ENCODE data around the gene TSPAN9.
"Not testable (repeated sequence)": the region's sequence is repeated elsewhere in the genome, so short reads cannot be mapped to it uniquely, and the experiment has no call there.

The TSPAN9 gene

GRCh38 chr12:3054374-3054773 lies 22.8 kb upstream of the TSPAN9 start:
- H3K9me3 ChIP-seq (ENCODE audit: control insufficient read depth in 5 of 5, low read length in 5 of 5): no peaks in the 10 kb centered on the region
- H3K27ac ChIP-seq (ENCODE audit: low read depth, low read length): no peak overlapping the region
- H3K36me3 ChIP-seq (ENCODE audit: control insufficient read depth in 5 of 5, insufficient read depth in 5 of 5, low read length in 5 of 5): no peaks in the 10 kb centered on the region
- peaks cover 3 to 12% (median 7%) of the 10 kb centered on the region in 5 donors for H3K4me1 ChIP-seq (ENCODE audit: control insufficient read depth in 5 of 5, insufficient read depth in 5 of 5, low read length in 5 of 5)
- no peak overlapping the region for H3K4me3 ChIP-seq (ENCODE audit: low read depth in 1 of 5, low read length in 5 of 5)
- H3K27me3 ChIP-seq (ENCODE audit: control insufficient read depth in 5 of 5, insufficient read depth in 4 of 5, low read length in 5 of 5): no peaks in the 10 kb centered on the region
- H3K9ac ChIP-seq (ENCODE audit: low read length in 5 of 5): no peak overlapping the region

DNA sequence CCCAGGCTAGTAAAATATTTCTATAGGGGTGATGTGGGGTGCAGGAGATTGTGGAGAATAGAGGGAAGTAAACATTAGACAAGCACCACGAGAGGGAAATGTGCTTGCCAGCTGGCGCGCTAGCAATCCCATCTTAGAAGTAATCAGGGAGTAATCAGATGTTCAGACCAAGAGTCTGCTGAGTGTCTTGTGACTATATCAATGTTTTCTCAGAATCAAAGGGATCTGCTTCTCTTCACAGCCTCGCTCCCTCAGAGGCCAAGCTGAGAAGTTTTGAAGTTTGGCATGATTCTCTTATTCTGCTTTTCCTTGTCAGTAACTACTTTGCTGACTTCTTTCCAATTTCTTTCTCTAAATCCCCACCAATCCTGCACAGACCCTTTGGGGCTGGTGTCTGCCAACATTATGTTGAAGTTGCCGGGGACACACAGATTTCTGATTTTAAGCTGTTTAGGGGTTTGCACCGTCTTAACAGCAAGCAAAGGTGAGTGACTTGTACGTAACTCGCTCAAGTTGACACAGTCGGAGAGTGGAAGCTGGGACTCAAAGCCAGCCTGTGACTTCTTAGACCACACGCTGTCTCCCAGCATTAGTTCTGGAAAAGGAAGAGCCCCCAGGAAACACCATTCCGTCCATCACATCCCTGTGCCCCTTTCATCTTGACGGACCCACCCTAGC lies 22.0 kb upstream of the TSPAN9 start:
- Histone ChIP-seq H3K27me3 (ENCODE audit: control insufficient read depth in 5 of 5, insufficient read depth in 4 of 5, low read length in 5 of 5) (no peaks in the 10 kb centered on the region), H3K4me3 (ENCODE audit: low read depth in 1 of 5, low read length in 5 of 5) (peak overlapping the region in 1 of 5 donors; percentile 9), H3K36me3 (ENCODE audit: control insufficient read depth in 5 of 5, insufficient read depth in 5 of 5, low read length in 5 of 5) (no peaks in the 10 kb centered on the region), H3K4me1 (ENCODE audit: control insufficient read depth in 5 of 5, insufficient read depth in 5 of 5, low read length in 5 of 5) (peaks cover 3 to 12% (median 7%) of the 10 kb centered on the region in 5 donors), H3K27ac (ENCODE audit: low read depth, low read length) (no peak overlapping the region), H3K9ac (ENCODE audit: low read length in 5 of 5) (no peak overlapping the region), H3K9me3 (ENCODE audit: control insufficient read depth in 5 of 5, low read length in 5 of 5) (no peaks in the 10 kb centered on the region)

DNA sequence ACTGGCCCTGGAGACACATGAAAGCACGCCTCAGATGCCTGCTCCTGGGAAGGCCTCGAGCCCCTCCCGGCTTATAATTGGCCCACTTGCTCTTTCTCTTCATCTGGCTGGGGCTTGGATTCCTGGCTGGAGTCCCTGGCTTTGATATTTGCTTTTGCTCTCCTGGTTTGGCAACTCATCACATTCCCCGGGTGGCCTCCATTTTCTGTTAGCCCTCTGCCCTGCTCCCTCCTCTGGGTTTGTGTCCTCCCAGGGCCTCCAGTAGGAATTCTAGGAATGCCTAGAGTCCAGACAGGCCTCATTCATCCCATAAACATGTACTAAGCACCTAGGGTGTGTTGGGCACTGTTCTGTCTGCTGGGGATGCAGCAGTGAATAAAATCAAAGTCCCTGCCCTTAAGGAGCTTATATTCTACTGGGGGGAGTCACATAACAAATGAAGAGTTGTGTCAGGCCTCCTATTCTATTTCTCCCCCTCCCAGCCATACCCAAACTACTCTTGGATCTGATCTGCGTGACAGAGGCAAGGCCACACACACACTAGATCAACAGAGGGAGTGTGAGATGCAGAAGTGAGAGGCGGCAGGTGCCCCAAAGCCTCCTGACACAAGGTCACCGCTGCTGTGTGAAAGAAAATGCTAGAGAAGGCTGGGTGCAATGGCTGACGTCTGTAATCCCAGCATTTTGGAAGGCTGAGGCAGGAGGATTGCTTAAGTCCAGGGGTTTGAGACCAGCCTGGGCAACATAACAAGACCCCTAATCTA lies 21.3 kb upstream of the TSPAN9 start:
- no peak overlapping the region for H3K27ac ChIP-seq (ENCODE audit: low read depth, low read length)
- no peak overlapping the region for H3K9ac ChIP-seq (ENCODE audit: low read length in 5 of 5)
- H3K27me3 ChIP-seq (ENCODE audit: control insufficient read depth in 5 of 5, insufficient read depth in 4 of 5, low read length in 5 of 5): peaks cover 0 to 3% (median 0%) of the 10 kb centered on the region in 5 donors
- H3K36me3 ChIP-seq (ENCODE audit: control insufficient read depth in 5 of 5, insufficient read depth in 5 of 5, low read length in 5 of 5): no peaks in the 10 kb centered on the region
- H3K4me1 ChIP-seq (ENCODE audit: control insufficient read depth in 5 of 5, insufficient read depth in 5 of 5, low read length in 5 of 5): peaks cover 3 to 12% (median 7%) of the 10 kb centered on the region in 5 donors
- H3K9me3 ChIP-seq (ENCODE audit: control insufficient read depth in 5 of 5, low read length in 5 of 5): no peaks in the 10 kb centered on the region
- H3K4me3 ChIP-seq (ENCODE audit: low read depth in 1 of 5, low read length in 5 of 5): peak overlapping the region in 1 of 5 donors; percentile 9

DNA sequence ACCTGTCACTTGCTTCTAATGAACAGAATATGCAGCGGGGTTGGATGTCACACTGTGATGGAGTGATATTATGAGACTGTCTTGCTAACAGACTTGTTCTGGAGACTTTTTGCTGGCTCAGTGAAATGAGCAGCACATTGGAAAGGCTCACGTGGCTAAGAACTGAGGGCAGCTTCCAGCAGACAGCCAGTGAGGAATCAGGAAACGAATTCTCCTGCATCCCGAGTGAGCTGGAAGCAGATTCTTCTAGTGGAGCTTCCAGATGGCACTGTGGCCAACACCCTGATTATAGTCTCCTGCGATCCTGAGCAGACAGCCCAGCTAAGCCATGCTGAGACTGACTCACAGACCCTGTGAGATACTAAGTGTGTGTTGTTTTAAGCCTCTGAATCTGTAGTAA lies 16.1 kb upstream of the TSPAN9 start:
- H3K4me3 ChIP-seq (ENCODE audit: low read depth in 1 of 5, low read length in 5 of 5): no peak overlapping the region
- peaks cover 0 to 3% (median 0%) of the 10 kb centered on the region in 5 donors for H3K4me1 ChIP-seq (ENCODE audit: control insufficient read depth in 5 of 5, insufficient read depth in 5 of 5, low read length in 5 of 5)
- no peak overlapping the region for H3K9ac ChIP-seq (ENCODE audit: low read length in 5 of 5)
- no peaks in the 10 kb centered on the region for H3K36me3 ChIP-seq (ENCODE audit: control insufficient read depth in 5 of 5, insufficient read depth in 5 of 5, low read length in 5 of 5)
- peaks cover 0 to 3% (median 0%) of the 10 kb centered on the region in 5 donors for H3K9me3 ChIP-seq (ENCODE audit: control insufficient read depth in 5 of 5, low read length in 5 of 5)
- peaks cover 0 to 9% (median 7%) of the 10 kb centered on the region in 5 donors for H3K27me3 ChIP-seq (ENCODE audit: control insufficient read depth in 5 of 5, insufficient read depth in 4 of 5, low read length in 5 of 5)
- no peak overlapping the region for H3K27ac ChIP-seq (ENCODE audit: low read depth, low read length)

GRCh38 chr12:3061501-3062215 lies 15.5 kb upstream of the TSPAN9 start:
- no peak overlapping the region for H3K27ac ChIP-seq (ENCODE audit: low read depth, low read length)
- no peaks in the 10 kb centered on the region for H3K36me3 ChIP-seq (ENCODE audit: control insufficient read depth in 5 of 5, insufficient read depth in 5 of 5, low read length in 5 of 5)
- peaks cover 0 to 3% (median 0%) of the 10 kb centered on the region in 5 donors for H3K9me3 ChIP-seq (ENCODE audit: control insufficient read depth in 5 of 5, low read length in 5 of 5)

GRCh38 chr12:3065300-3065699 lies 11.9 kb upstream of the TSPAN9 start:
- Histone ChIP-seq H3K27ac (ENCODE audit: low read depth, low read length) (no peak overlapping the region), H3K4me3 (ENCODE audit: low read depth in 1 of 5, low read length in 5 of 5) (no peak overlapping the region)

More at GRCh38 chr12:3061501-3062215, 15.5 kb upstream of the TSPAN9 start:
- Histone ChIP-seq H3K4me3 (ENCODE audit: low read depth in 1 of 5, low read length in 5 of 5) (no peak overlapping the region), H3K4me1 (ENCODE audit: control insufficient read depth in 5 of 5, insufficient read depth in 5 of 5, low read length in 5 of 5) (peaks cover 0 to 3% (median 0%) of the 10 kb centered on the region in 5 donors), H3K27me3 (ENCODE audit: control insufficient read depth in 5 of 5, insufficient read depth in 4 of 5, low read length in 5 of 5) (peaks cover 0 to 9% (median 7%) of the 10 kb centered on the region in 5 donors), H3K9ac (ENCODE audit: low read length in 5 of 5) (no peak overlapping the region)

DNA sequence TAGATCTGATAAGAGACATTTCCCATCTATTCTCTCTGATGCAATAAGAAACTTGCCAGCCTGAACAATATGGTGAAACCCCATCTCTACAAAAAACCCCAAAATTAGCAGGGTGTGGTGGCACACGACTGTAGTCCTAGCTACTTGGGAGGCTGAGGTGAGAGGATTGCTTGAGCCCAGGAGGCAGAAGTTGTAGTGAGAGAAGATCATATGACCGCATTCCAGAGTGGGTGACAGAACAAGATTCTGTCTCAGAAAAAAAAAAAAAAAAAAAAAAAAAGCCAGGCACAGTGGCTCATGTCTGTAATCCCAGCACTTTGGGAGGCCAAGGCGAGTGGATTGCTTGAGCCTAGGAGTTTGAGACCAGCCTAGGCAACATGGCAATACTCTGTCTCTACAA lies 11.3 kb upstream of the TSPAN9 start:
- not testable (repeated sequence) for H3K9me3 ChIP-seq (ENCODE audit: control insufficient read depth in 5 of 5, low read length in 5 of 5); H3K4me3 ChIP-seq (ENCODE audit: low read depth in 1 of 5, low read length in 5 of 5); H3K27ac ChIP-seq (ENCODE audit: low read depth, low read length); H3K4me1 ChIP-seq (ENCODE audit: control insufficient read depth in 5 of 5, insufficient read depth in 5 of 5, low read length in 5 of 5); H3K9ac ChIP-seq (ENCODE audit: low read length in 5 of 5); H3K27me3 ChIP-seq (ENCODE audit: control insufficient read depth in 5 of 5, insufficient read depth in 4 of 5, low read length in 5 of 5); H3K36me3 ChIP-seq (ENCODE audit: control insufficient read depth in 5 of 5, insufficient read depth in 5 of 5, low read length in 5 of 5)

More at GRCh38 chr12:3065300-3065699, 11.9 kb upstream of the TSPAN9 start:
- Histone ChIP-seq H3K36me3 (ENCODE audit: control insufficient read depth in 5 of 5, insufficient read depth in 5 of 5, low read length in 5 of 5) (no peaks in the 10 kb centered on the region), H3K4me1 (ENCODE audit: control insufficient read depth in 5 of 5, insufficient read depth in 5 of 5, low read length in 5 of 5) (peaks cover 0 to 5% (median 3%) of the 10 kb centered on the region in 5 donors), H3K9me3 (ENCODE audit: control insufficient read depth in 5 of 5, low read length in 5 of 5) (peaks cover 0 to 3% (median 0%) of the 10 kb centered on the region in 5 donors), H3K27me3 (ENCODE audit: control insufficient read depth in 5 of 5, insufficient read depth in 4 of 5, low read length in 5 of 5) (peaks cover 0 to 9% (median 7%) of the 10 kb centered on the region in 5 donors), H3K9ac (ENCODE audit: low read length in 5 of 5) (no peak overlapping the region)

- peaks cover 4 to 17% (median 12%) of the 10 kb centered on the region in 5 donors for H3K4me1 ChIP-seq (ENCODE audit: control insufficient read depth in 5 of 5, insufficient read depth in 5 of 5, low read length in 5 of 5)
- no peaks in the 10 kb centered on the region for H3K36me3 ChIP-seq (ENCODE audit: control insufficient read depth in 5 of 5, insufficient read depth in 5 of 5, low read length in 5 of 5)
- H3K9me3 ChIP-seq (ENCODE audit: control insufficient read depth in 5 of 5, low read length in 5 of 5): no peaks in the 10 kb centered on the region
- H3K9ac ChIP-seq (ENCODE audit: low read length in 5 of 5): no peak overlapping the region
- no peaks in the 10 kb centered on the region for H3K27me3 ChIP-seq (ENCODE audit: control insufficient read depth in 5 of 5, insufficient read depth in 4 of 5, low read length in 5 of 5)
- no peak overlapping the region for H3K4me3 ChIP-seq (ENCODE audit: low read depth in 1 of 5, low read length in 5 of 5)
- H3K27ac ChIP-seq (ENCODE audit: low read depth, low read length): no peak overlapping the region
Measured at GRCh38 chr12:3069714-3070113, 7.5 kb upstream of the TSPAN9 start.

DNA sequence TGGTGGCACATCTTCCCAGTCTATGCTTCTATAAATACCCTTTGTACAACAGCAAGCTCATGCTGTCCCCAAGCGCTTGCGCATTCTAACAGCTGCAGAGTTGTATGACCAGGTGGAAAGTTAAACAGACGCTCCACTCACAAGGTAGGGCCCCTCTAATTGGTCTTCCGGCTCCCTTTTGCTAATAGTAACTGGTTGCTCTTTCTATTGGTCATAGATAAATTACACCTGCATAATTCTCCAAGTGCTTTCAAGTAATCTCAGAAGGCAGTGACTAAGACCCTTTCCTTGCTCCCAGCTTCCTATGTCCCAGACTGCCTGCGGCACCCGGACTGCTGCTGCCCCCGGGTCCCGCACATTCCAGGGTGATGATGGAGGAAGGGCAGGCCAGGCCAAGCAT lies 6.1 kb upstream of the TSPAN9 start:
- no peaks in the 10 kb centered on the region for H3K36me3 ChIP-seq (ENCODE audit: control insufficient read depth in 5 of 5, insufficient read depth in 5 of 5, low read length in 5 of 5)
- no peaks in the 10 kb centered on the region for H3K27me3 ChIP-seq (ENCODE audit: control insufficient read depth in 5 of 5, insufficient read depth in 4 of 5, low read length in 5 of 5)
- peaks cover 4 to 17% (median 12%) of the 10 kb centered on the region in 5 donors for H3K4me1 ChIP-seq (ENCODE audit: control insufficient read depth in 5 of 5, insufficient read depth in 5 of 5, low read length in 5 of 5)
- no peaks in the 10 kb centered on the region for H3K9me3 ChIP-seq (ENCODE audit: control insufficient read depth in 5 of 5, low read length in 5 of 5)
- no peak overlapping the region for H3K27ac ChIP-seq (ENCODE audit: low read depth, low read length)
- no peak overlapping the region for H3K4me3 ChIP-seq (ENCODE audit: low read depth in 1 of 5, low read length in 5 of 5)
- no peak overlapping the region for H3K9ac ChIP-seq (ENCODE audit: low read length in 5 of 5)

DNA sequence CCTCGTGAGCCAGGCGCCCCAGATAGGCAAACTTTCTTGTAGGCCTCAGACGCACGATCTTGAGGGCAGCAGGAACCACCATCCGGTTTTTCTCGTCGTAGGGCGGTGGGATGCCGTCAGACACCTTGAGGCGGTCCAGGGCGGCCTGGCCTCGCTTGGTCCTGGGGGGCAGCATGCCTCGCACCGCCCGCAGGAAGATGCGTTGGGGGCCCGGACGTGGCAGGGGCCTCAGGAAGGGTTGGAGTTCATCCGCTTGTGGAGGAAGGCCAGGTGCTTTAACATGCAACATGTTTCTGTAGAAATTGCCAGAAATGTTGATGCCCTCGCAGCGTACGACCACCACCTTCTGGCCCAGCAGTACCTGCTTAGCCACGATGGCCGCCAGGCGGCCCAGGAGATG lies 5.5 kb upstream of the TSPAN9 start:
- H3K27ac ChIP-seq (ENCODE audit: low read depth, low read length): no peak overlapping the region
- no peaks in the 10 kb centered on the region for H3K27me3 ChIP-seq (ENCODE audit: control insufficient read depth in 5 of 5, insufficient read depth in 4 of 5, low read length in 5 of 5)
- H3K4me3 ChIP-seq (ENCODE audit: low read depth in 1 of 5, low read length in 5 of 5): no peak overlapping the region
- peaks cover 4 to 22% (median 18%) of the 10 kb centered on the region in 5 donors for H3K4me1 ChIP-seq (ENCODE audit: control insufficient read depth in 5 of 5, insufficient read depth in 5 of 5, low read length in 5 of 5)
- no peaks in the 10 kb centered on the region for H3K36me3 ChIP-seq (ENCODE audit: control insufficient read depth in 5 of 5, insufficient read depth in 5 of 5, low read length in 5 of 5)
- no peaks in the 10 kb centered on the region for H3K9me3 ChIP-seq (ENCODE audit: control insufficient read depth in 5 of 5, low read length in 5 of 5)
- H3K9ac ChIP-seq (ENCODE audit: low read length in 5 of 5): no peak overlapping the region
